Loucy (cell line): ENCODE measurements around the gene TRIO.

ENCODE experiments used
- CTCF ChIP-seq: fragments of 200-600 bp; sonication (generic); conservative IDR thresholded peaks from 2 replicates; pipeline ENCODE4 v1.5.1; 2014; ENCODE audit warnings: mild to moderate bottlenecking, antibody characterized with exemption, low read length
- EZH2phosphoT487 ChIP-seq: fragments of 200-600 bp; IDR thresholded peaks from 2 replicates; pipeline ENCODE4 v1.6.1; 2018; ENCODE audit warnings: antibody characterized with exemption, mild to moderate bottlenecking, moderate library complexity, borderline replicate concordance

GRCh38 chr5:14212838-14213237 lies 69.7 kb downstream of the TRIO start:
- TF ChIP-seq CTCF (no peak), EZH2phosphoT487 (no peak)
